Astrocyte (in vitro differentiated cells and primary cell): ENCODE data around the gene LRMDA. TPM values are rescaled to one million over a fixed set of nuclear protein-coding genes. Genes with fewer than 3 reads are reported as not detected.

Experiments
- DNase-seq: peaks from one replicate; pipeline ENCODE4 v3.0.0-alpha.2; 2010; ENCODE audit warnings: low read depth
- FAIRE-seq: peaks from 2 replicates; lab custom pipeline; 2011; peaks lifted over from hg19 to GRCh38; lab: Jason Lieb, UNC
- H2AFZ ChIP-seq: 2 replicates; pipeline ENCODE4 v1.6.0; 2012; ENCODE audit warnings: low read depth, low read length, inconsistent platforms
- H3K27ac ChIP-seq: 2 replicates; pipeline ENCODE4 v1.5.1; 2011; ENCODE audit warnings: low read depth, low read length, inconsistent platforms
- H3K27me3 ChIP-seq: 2 replicates; pipeline ENCODE4 v1.6.0; 2011; ENCODE audit warnings: low read length, inconsistent platforms; ENCODE audit not compliant: insufficient read depth
- H3K36me3 ChIP-seq: 2 replicates; pipeline ENCODE4 v1.5.1; 2011; ENCODE audit warnings: low read length, inconsistent platforms; ENCODE audit not compliant: insufficient read depth
- H3K4me1 ChIP-seq: 2 replicates; pipeline ENCODE4 v1.5.1; 2011; ENCODE audit warnings: low read length, inconsistent platforms; ENCODE audit not compliant: insufficient read depth
- H3K4me2 ChIP-seq: 2 replicates; pipeline ENCODE4 v1.6.0; 2012; ENCODE audit warnings: low read length, inconsistent platforms
- H3K4me3 ChIP-seq: 2 replicates; pipeline ENCODE4 v1.5.1; 2011; ENCODE audit warnings: low read depth, mild to moderate bottlenecking, low read length, inconsistent platforms; ENCODE audit not compliant: insufficient read depth
- H3K79me2 ChIP-seq: 2 replicates; pipeline ENCODE4 v1.6.0; 2012; ENCODE audit warnings: mild to moderate bottlenecking, low read length, inconsistent platforms; ENCODE audit not compliant: insufficient read depth
- H3K9ac ChIP-seq: 2 replicates; pipeline ENCODE4 v1.6.0; 2012; ENCODE audit warnings: mild to moderate bottlenecking, low read length, inconsistent platforms
- H3K9me3 ChIP-seq: 2 replicates; pipeline ENCODE4 v1.5.1; 2012; ENCODE audit warnings: low read depth, mild to moderate bottlenecking, low read length, inconsistent platforms; ENCODE audit not compliant: insufficient read depth
- H4K20me1 ChIP-seq: 2 replicates; pipeline ENCODE4 v1.6.0; 2012; ENCODE audit warnings: low read length, inconsistent platforms; ENCODE audit not compliant: insufficient read depth
- H3K27ac Mint-ChIP-seq: one replicate; pipeline ENCODE4 v1.8.0; 2021; ENCODE audit warnings: mild to moderate bottlenecking, mixed read lengths; ENCODE audit not compliant: unreplicated experiment
- H3K27me3 Mint-ChIP-seq: one replicate; pipeline ENCODE4 v1.8.0; 2021; ENCODE audit warnings: low read depth, mixed read lengths; ENCODE audit not compliant: unreplicated experiment
- H3K36me3 Mint-ChIP-seq: one replicate; pipeline ENCODE4 v1.8.0; 2021; ENCODE audit warnings: low read depth, mixed read lengths; ENCODE audit not compliant: unreplicated experiment
- H3K4me1 Mint-ChIP-seq: one replicate; pipeline ENCODE4 v1.8.0; 2021; ENCODE audit warnings: low read depth, mixed read lengths; ENCODE audit not compliant: unreplicated experiment
- H3K4me3 Mint-ChIP-seq: one replicate; pipeline ENCODE4 v1.8.0; 2021; ENCODE audit warnings: mild to moderate bottlenecking, moderate library complexity, mixed read lengths; ENCODE audit not compliant: unreplicated experiment
- H3K9me3 Mint-ChIP-seq: one replicate; pipeline ENCODE4 v1.8.0; 2021; ENCODE audit warnings: mild to moderate bottlenecking, mixed read lengths; ENCODE audit not compliant: unreplicated experiment
- CTCF ChIP-seq: IDR thresholded peaks from 2 replicates; pipeline ENCODE4 v1.5.1; 2011; ENCODE audit warnings: low read depth, mild to moderate bottlenecking, inconsistent platforms, low read length, moderate library complexity; ENCODE audit not compliant: insufficient read depth
- EZH2 ChIP-seq: IDR thresholded peaks from 2 replicates; pipeline ENCODE4 v1.6.1; 2012; ENCODE audit warnings: mild to moderate bottlenecking, low read length, inconsistent platforms; ENCODE audit not compliant: insufficient read depth
- total RNA-seq: library from RNA; stranded (reverse); gene quantifications from 2 replicates; pipeline ENCODE4 v1.2.1, GENCODE V29; 2021

Gene LRMDA
- total RNA-seq, 1 donor from 2014 or later, result 2.7 TPM

- DNase-seq (no peak), FAIRE-seq (no peak)
- peaks cover 14% of the 10 kb centered on the region for H3K4me1 ChIP-seq
- H3K9me3 Mint-ChIP-seq, result peaks cover 9% of the 10 kb centered on the region
- no peak overlapping the region for H2AFZ ChIP-seq
- no peak overlapping the region for H3K9ac ChIP-seq
- H3K4me3 ChIP-seq, result no peak overlapping the region
- no peaks in the 10 kb centered on the region for H4K20me1 ChIP-seq
- no peaks in the 10 kb centered on the region for H3K27me3 ChIP-seq
- peaks cover 27% of the 10 kb centered on the region for H3K4me1 Mint-ChIP-seq
- H3K4me2 ChIP-seq, result no peak overlapping the region
- H3K36me3 ChIP-seq, result no peaks in the 10 kb centered on the region
- H3K27ac Mint-ChIP-seq, result no peak overlapping the region
- no peaks in the 10 kb centered on the region for H3K79me2 ChIP-seq
- H3K27ac ChIP-seq, result no peak overlapping the region
- no peaks in the 10 kb centered on the region for H3K9me3 ChIP-seq
- no peaks in the 10 kb centered on the region for H3K27me3 Mint-ChIP-seq
- TF ChIP-seq CTCF (no peak), EZH2 (no peak)
- H3K36me3 Mint-ChIP-seq, result peaks cover 2% of the 10 kb centered on the region
- no peak overlapping the region for H3K4me3 Mint-ChIP-seq
These were observed 1057.2 kb downstream of the LRMDA start for GRCh38 chr10:76488602-76489001.

GRCh38 chr10:76491216-76491615 is 1059.8 kb downstream of the LRMDA start:
- H3K36me3 Mint-ChIP-seq, result peaks cover 2% of the 10 kb centered on the region
- peak overlapping the region; percentile 27 for H3K4me2 ChIP-seq
- no peak overlapping the region for H3K4me3 ChIP-seq
- no peak overlapping the region for H3K4me3 Mint-ChIP-seq
- no peaks in the 10 kb centered on the region for H3K27me3 Mint-ChIP-seq
- peaks cover 8% of the 10 kb centered on the region for H3K9me3 Mint-ChIP-seq
- peak overlapping the region; percentile 86 for H3K27ac ChIP-seq
- DNase-seq (peak; percentile 82), FAIRE-seq (peak; percentile 59)
- no peaks in the 10 kb centered on the region for H3K79me2 ChIP-seq
- H3K27me3 ChIP-seq, result no peaks in the 10 kb centered on the region
- peak overlapping the region; percentile 38 for H3K9ac ChIP-seq
- H4K20me1 ChIP-seq, result no peaks in the 10 kb centered on the region
- H2AFZ ChIP-seq, result no peak overlapping the region
- H3K4me1 Mint-ChIP-seq, result peaks cover 30% of the 10 kb centered on the region
- TF ChIP-seq CTCF (no peak), EZH2 (no peak)
- peaks cover 14% of the 10 kb centered on the region for H3K4me1 ChIP-seq
- no peaks in the 10 kb centered on the region for H3K36me3 ChIP-seq
- H3K9me3 ChIP-seq, result no peaks in the 10 kb centered on the region
- H3K27ac Mint-ChIP-seq, result peak overlapping the region; percentile 100

- H3K36me3 ChIP-seq, result no peaks in the 10 kb centered on the region
- Mint-ChIP-seq H3K4me3 (no peak overlapping the region), H3K9me3 (peaks cover 8% of the 10 kb centered on the region), H3K4me1 (peaks cover 30% of the 10 kb centered on the region), H3K27ac (peak overlapping the region; percentile 100), H3K36me3 (peaks cover 2% of the 10 kb centered on the region), H3K27me3 (no peaks in the 10 kb centered on the region)
- no peak for TF ChIP-seq CTCF
- no peak for TF ChIP-seq EZH2
- no peak overlapping the region for H2AFZ ChIP-seq
- no peaks in the 10 kb centered on the region for H3K27me3 ChIP-seq
- H3K4me3 ChIP-seq, result no peak overlapping the region
- peak overlapping the region; percentile 92 for H3K27ac ChIP-seq
- peak; percentile 100 for DNase-seq
- H3K9ac ChIP-seq, result peak overlapping the region; percentile 60
- no peaks in the 10 kb centered on the region for H3K79me2 ChIP-seq
- peaks cover 14% of the 10 kb centered on the region for H3K4me1 ChIP-seq
- peak; percentile 85 for FAIRE-seq
- H4K20me1 ChIP-seq, result no peaks in the 10 kb centered on the region
- peak overlapping the region; percentile 27 for H3K4me2 ChIP-seq
- no peaks in the 10 kb centered on the region for H3K9me3 ChIP-seq
These were observed 1060.6 kb downstream of the LRMDA start for GRCh38 chr10:76492026-76492425.
